Activated CD4-positive, alpha-beta T cell treated with anti-CD3 and anti-CD28 coated beads, Interleukin-2, amount 50 U/mL, for 1 hour (primary cell): Measurements from ENCODE around the gene WBP2NL.

Source experiments
- DNase-seq: peaks from one replicate; pipeline ENCODE4 v3.0.0-alpha.2; 2020

The WBP2NL gene

GRCh38 chr22:41979423-41980250, 19.0 kb upstream of the WBP2NL start:
- DNase-seq: no peak

GRCh38 chr22:41982865-41983264, 15.7 kb upstream of the WBP2NL start:
- no peak for DNase-seq

GRCh38 chr22:41983513-41984405, 14.8 kb upstream of the WBP2NL start:
- DNase-seq: no peak

- no peak for DNase-seq
Measured at GRCh38 chr22:41987276-41987675, 11.3 kb upstream of the WBP2NL start.

- DNase-seq: no peak
Measured at GRCh38 chr22:41989246-41989645, 9.3 kb upstream of the WBP2NL start.

GRCh38 chr22:41991111-41991510, 7.5 kb upstream of the WBP2NL start:
- DNase-seq: no peak

- no peak for DNase-seq
Measured at GRCh38 chr22:41992496-41992895, 6.1 kb upstream of the WBP2NL start.

- DNase-seq: no peak
Measured at GRCh38 chr22:41995211-41995610, 3.4 kb upstream of the WBP2NL start.

- no peak for DNase-seq
Measured at GRCh38 chr22:41996826-41997225, 1.8 kb upstream of the WBP2NL start.

- DNase-seq: no peak
Measured at GRCh38 chr22:42000466-42000865, 1.9 kb downstream of the WBP2NL start.

GRCh38 chr22:42001121-42001520, 2.5 kb downstream of the WBP2NL start:
- DNase-seq: no peak

- DNase-seq: no peak
Measured at GRCh38 chr22:42001706-42002105, 3.1 kb downstream of the WBP2NL start.

GRCh38 chr22:42007922-42008321, 9.3 kb downstream of the WBP2NL start:
- no peak for DNase-seq

- DNase-seq: no peak
Measured at GRCh38 chr22:42010778-42011177, 12.2 kb downstream of the WBP2NL start.

GRCh38 chr22:42013385-42013784, 14.8 kb downstream of the WBP2NL start:
- no peak for DNase-seq

GRCh38 chr22:42016111-42016510, 17.5 kb downstream of the WBP2NL start:
- no peak for DNase-seq

- DNase-seq: no peak
Measured at GRCh38 chr22:42018224-42018623, 19.6 kb downstream of the WBP2NL start.

- DNase-seq: no peak
Measured at GRCh38 chr22:42021571-42021970, 23.0 kb downstream of the WBP2NL start.

GRCh38 chr22:42022162-42022847, 23.7 kb downstream of the WBP2NL start:
- DNase-seq: no peak

- DNase-seq: no peak
Measured at GRCh38 chr22:42025421-42025820, 26.8 kb downstream of the WBP2NL start.

- DNase-seq: no peak
Measured at GRCh38 chr22:42026705-42027104, 28.1 kb downstream of the WBP2NL start.

- DNase-seq: no peak
Measured at GRCh38 chr22:42033263-42034181, 34.9 kb downstream of the WBP2NL start.
